Body of pancreas (tissue), 4 donors: ENCODE data around the gene BMPR1B. TPM values are rescaled to one million over a fixed set of nuclear protein-coding genes. Genes with fewer than 3 reads are reported as not detected.

Source experiments
- ATAC-seq: fragments of 150-250 bp; one replicate; pipeline ENCODE4 v1.9.1; 2016
- DNase-seq, 4 donors: peaks; one replicate each; pipeline ENCODE4 v3.0.0-alpha.2; 2019
- H3K27ac ChIP-seq, 4 donors: fragments of 200-600 bp; sonication (generic); 1 replicate in 3 of 4; 2 replicates in 1 of 4; pipeline versions ENCODE4 v1.5.1 to v1.6.1; 2016 to 2019; ENCODE audit warnings: mild to moderate bottlenecking in 1 of 4, mixed read lengths in 1 of 4, moderate library complexity in 1 of 4
- H3K27me3 ChIP-seq, 2 donors: fragments of 200-600 bp; sonication (generic); one replicate each; pipeline ENCODE4 v1.6.0; 2016; ENCODE audit warnings: mild to moderate bottlenecking in 1 of 2
- H3K36me3 ChIP-seq, 2 donors: fragments of 200-600 bp; sonication (generic); replicated peaks in 1 of 2; 2 replicates each; pipeline ENCODE4 v1.5.1; 2016; ENCODE audit warnings: low read depth in 2 of 2; ENCODE audit not compliant: insufficient read depth in 1 of 2
- H3K4me1 ChIP-seq: fragments of 200-600 bp; sonication (generic); one replicate; pipeline ENCODE4 v1.6.0; 2016
- H3K4me3 ChIP-seq, 2 donors: fragments of 200-600 bp; sonication (generic); 1 replicate in 1 of 2; 2 replicates in 1 of 2; pipeline ENCODE4 v1.5.1; 2016 to 2019
- H3K9me3 ChIP-seq, 3 donors: fragments of 200-600 bp; sonication (generic); 1 replicate in 2 of 3; 2 replicates in 1 of 3; pipeline ENCODE4 v1.5.1; 2016
- CTCF ChIP-seq, 7 experiments: fragments of 450-650 bp in 4 of 7; fragments of 200-600 bp in 3 of 7; sonication (generic) in 3 of 7; IDR thresholded peaks; one replicate each; pipeline ENCODE4 v1.5.1; 2016 to 2019; ENCODE audit warnings: antibody characterized with exemption in 7 of 7
- POLR2A ChIP-seq, 3 donors: fragments of 450-650 bp; IDR thresholded peaks; one replicate each; pipeline ENCODE4 v1.6.1; 2016; ENCODE audit warnings: antibody characterized with exemption in 3 of 3, mild to moderate bottlenecking in 2 of 3
- WGBS, 2 donors: methylation state at CpG; one replicate each; pipeline ENCODE4 v1.1.5; 2017; 5-methylcytosine and 5-hydroxymethylcytosine counted together
- intact Hi-C: fragments of 100-400 bp; cut with DNase I; formaldehyde crosslinking; loops from one replicate; pipeline ENCODE4 v1.15.1; 2023
- total RNA-seq, 2 donors: library from RNA; depleted of rRNA; stranded (reverse); fragments of >200 nt; gene quantifications; one replicate each; pipeline ENCODE4 v1.1.0, GENCODE V29; 2016

Gene BMPR1B
- total RNA-seq, 2 donors from 2014 or later: 0.99 to 1.3 TPM

DNA sequence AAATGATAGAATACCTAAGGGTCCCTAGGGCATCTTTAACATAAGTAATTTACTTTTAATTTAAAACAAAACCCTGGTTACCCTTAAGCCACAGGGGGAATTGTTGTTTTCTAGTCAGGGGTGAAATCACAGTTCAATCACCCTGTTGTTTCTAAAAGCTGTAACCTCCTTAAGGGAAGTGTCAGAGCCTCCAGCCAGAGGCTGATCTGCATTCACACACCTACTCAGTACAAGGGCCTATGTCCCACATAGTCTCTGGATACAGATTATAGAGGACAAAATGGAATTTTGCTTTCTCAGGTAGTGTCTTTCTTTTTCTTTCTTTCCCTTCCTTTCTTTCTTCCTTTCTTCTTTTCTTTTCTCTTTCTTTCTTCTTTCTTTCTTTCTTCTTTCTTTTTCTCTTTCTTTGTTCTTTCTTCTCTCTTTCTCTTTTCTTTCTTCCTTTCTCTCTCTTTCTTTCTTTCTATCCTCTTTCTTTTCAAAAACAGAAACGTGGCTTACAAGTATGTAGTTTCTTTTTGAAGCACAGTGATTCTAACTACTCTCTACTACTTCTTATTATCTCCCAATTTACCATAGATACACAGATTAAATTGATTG lies 31.1 kb upstream of the BMPR1B start:
- H3K27ac ChIP-seq: no peak overlapping the region
- TF ChIP-seq CTCF (IDR thresholded peaks at IDR 0.05) (no peak), POLR2A (IDR thresholded peaks at IDR 0.05) (no peak)
- no peaks in the 10 kb centered on the region for H3K9me3 ChIP-seq
- ATAC-seq (no peak), DNase-seq (no peak)
- intact Hi-C loops: no loop called here
- H3K4me1 ChIP-seq: peaks cover 19% of the 10 kb centered on the region
- H3K36me3 ChIP-seq: no peaks in the 10 kb centered on the region
- 23 to 53% methylated on average over 1 of the region's 1 CpG for WGBS, 2 donors
- no peaks in the 10 kb centered on the region for H3K27me3 ChIP-seq
- H3K4me3 ChIP-seq: no peak overlapping the region

DNA sequence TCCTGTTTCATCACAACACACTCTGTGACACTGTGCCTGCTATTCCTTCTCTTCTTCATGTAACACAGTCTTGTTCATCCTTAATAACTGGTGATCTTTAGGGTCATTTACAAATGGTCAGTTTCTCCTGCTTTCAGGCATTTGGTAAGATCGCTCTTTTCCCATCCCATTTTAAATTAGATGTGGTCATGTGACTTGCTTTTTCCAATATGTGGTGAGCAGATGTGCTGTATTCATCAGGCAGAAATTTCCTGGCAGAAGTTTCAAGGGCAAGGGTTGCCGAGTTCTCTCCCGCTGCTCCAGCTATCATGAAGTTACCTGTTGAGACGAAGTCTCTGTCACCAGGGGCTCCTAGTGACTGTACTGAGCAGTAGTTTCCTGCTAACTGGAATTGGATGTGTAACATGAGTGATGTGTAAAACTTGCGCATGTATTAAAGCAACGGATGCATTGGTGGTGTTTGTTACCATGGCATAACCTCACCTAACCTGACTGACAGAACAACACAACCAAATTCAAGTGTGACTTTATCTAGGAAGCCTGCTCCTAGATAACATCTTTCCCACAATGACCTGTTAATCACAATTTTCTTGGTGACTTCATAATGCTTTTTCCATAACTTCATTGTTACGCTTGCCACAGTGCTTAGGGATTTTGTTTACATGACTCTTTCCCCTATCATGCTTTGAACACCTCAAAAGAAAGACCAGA lies 29.5 kb upstream of the BMPR1B start:
- H3K4me1 ChIP-seq: peaks cover 8% of the 10 kb centered on the region
- TF ChIP-seq CTCF (IDR thresholded peaks at IDR 0.05) (no peak), POLR2A (IDR thresholded peaks at IDR 0.05) (no peak)
- intact Hi-C loops: no loop called here
- no peak for DNase-seq
- no peaks in the 10 kb centered on the region for H3K36me3 ChIP-seq
- no peak overlapping the region for H3K4me3 ChIP-seq
- no peaks in the 10 kb centered on the region for H3K9me3 ChIP-seq
- 84 to 86% methylated on average over 7 of the region's 7 CpGs for WGBS, 2 donors
- ATAC-seq: no peak
- H3K27ac ChIP-seq: no peak overlapping the region
- H3K27me3 ChIP-seq: no peaks in the 10 kb centered on the region

DNA sequence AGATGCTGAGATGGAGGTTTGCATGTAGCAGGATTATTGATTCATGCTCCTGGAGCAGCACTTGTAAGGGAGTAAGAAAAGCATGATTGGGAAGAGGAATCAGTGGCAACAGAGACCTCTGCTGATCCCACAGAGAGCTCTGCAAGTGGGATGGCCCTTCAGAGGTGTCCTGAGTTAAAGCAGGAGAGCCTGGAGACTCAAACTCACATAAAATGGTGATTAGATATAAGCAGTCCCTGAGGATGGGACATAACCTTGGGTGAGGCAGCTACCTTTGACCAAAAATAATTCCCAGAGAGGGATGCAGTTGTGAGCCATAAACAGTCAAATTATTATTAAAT lies 25.4 kb upstream of the BMPR1B start:
- no peak for DNase-seq
- ATAC-seq: no peak
- H3K27ac ChIP-seq: no peak overlapping the region
- TF ChIP-seq CTCF (IDR thresholded peaks at IDR 0.05) (no peak), POLR2A (IDR thresholded peaks at IDR 0.05) (no peak)
- H3K4me1 ChIP-seq: no peaks in the 10 kb centered on the region
- intact Hi-C loops: no loop called here
- no peaks in the 10 kb centered on the region for H3K27me3 ChIP-seq
- no peak overlapping the region for H3K4me3 ChIP-seq
- no peaks in the 10 kb centered on the region for H3K36me3 ChIP-seq
- no peaks in the 10 kb centered on the region for H3K9me3 ChIP-seq

DNA sequence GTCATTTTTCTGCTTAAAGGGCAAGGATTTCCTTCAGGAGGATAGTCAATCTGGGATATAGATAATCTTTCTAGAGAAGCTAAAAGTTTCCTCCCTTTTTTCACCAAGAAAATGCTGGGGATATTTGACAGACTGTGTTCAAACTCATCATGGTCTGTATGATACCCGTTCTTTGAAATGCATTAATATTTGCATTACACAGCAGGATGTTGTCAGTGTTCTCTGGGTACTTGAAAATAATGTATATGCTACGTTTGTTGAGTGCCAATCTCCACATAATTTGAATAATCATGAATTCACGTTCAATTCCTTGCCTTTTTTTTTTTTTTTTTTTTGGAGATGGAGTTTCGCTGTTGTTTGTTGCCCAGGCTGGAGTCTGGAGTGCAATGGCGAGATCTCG lies 18.0 kb upstream of the BMPR1B start:
- no peaks in the 10 kb centered on the region for H3K27me3 ChIP-seq
- H3K9me3 ChIP-seq: no peaks in the 10 kb centered on the region
- H3K4me3 ChIP-seq: no peak overlapping the region
- no peak overlapping the region for H3K27ac ChIP-seq
- ATAC-seq (no peak), DNase-seq (no peak)
- TF ChIP-seq CTCF (IDR thresholded peaks at IDR 0.05) (no peak), POLR2A (IDR thresholded peaks at IDR 0.05) (no peak)
- intact Hi-C loops: no loop called here
- H3K4me1 ChIP-seq: no peaks in the 10 kb centered on the region
- no peaks in the 10 kb centered on the region for H3K36me3 ChIP-seq
- 72 to 78% methylated on average over 6 of the region's 6 CpGs for WGBS, 2 donors

DNA sequence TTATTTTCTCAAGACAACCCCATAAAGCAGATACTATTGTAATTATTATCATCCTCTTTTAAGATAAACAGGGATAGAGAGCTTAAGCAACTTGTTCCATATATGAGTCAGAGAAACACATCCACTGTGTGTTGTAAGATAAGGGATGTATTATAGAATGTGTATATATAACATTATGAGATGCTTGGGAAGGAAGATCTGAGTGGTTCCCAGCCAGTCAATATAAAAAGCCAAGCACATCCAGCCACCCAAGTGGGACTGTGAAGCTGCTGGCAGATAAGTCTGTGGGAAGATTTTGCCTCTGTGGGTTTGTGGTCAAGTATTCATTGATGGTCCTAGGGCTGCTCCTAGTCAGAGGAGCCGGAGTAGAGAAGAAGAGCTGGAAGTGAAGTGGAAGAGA lies 16.5 kb upstream of the BMPR1B start:
- DNase-seq (no peak), ATAC-seq (no peak)
- Histone ChIP-seq H3K4me3 (no peak overlapping the region), H3K36me3 (no peaks in the 10 kb centered on the region), H3K27ac (no peak overlapping the region), H3K27me3 (no peaks in the 10 kb centered on the region), H3K9me3 (no peaks in the 10 kb centered on the region), H3K4me1 (no peaks in the 10 kb centered on the region)
- intact Hi-C loops: no loop called here
- WGBS, 2 donors: 86 to 93% methylated on average over 1 of the region's 1 CpG
- TF ChIP-seq CTCF (IDR thresholded peaks at IDR 0.05) (no peak), POLR2A (IDR thresholded peaks at IDR 0.05) (no peak)
